ENCODE results near the gene IGF1R. TPM values are rescaled to one million over a fixed set of nuclear protein-coding genes. Genes with fewer than 3 reads are reported as not detected.

Gene IGF1R
- total RNA-seq, 2 donors from 2014 or later, result 115 to 119 TPM

DNA sequence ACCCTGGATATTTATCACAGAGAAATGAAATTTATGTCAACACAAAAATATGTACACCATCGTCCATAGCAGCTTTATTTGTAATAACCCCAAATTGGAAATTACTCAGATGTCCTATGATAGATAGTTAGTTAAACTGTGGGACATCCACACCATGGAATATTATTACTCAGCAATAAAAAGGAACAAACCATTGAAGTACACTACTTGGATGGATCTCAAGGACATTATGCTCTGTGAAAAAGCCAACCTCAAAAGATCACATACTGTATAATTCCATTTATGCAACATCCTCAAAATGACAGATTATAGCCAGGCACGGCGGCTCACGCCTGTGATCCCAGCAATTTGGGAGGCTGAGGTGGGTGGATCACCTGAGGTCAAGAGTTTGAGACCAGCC is 246.0 kb downstream of the IGF1R start:
- Histone ChIP-seq H3K9ac (ENCODE audit: extremely low read depth, low read length, poor library complexity, severe bottlenecking) (no peak overlapping the region), H3K9me3 (ENCODE audit: control insufficient read depth, low read length) (peaks cover 4% of the 10 kb centered on the region), H3K27ac (ENCODE audit: low read depth, low read length) (no peak overlapping the region), H3K27me3 (ENCODE audit: control insufficient read depth, insufficient read depth, low read length, poor library complexity, severe bottlenecking) (no peaks in the 10 kb centered on the region), H3K4me3 (ENCODE audit: low read length) (no peak overlapping the region), H3K4me1 (ENCODE audit: control insufficient read depth, insufficient read depth, low read length) (no peaks in the 10 kb centered on the region), H3K36me3 (ENCODE audit: control insufficient read depth, insufficient read depth, low read length) (peaks cover 64% of the 10 kb centered on the region)
- H3K4me1 Mint-ChIP-seq, result peaks cover 5% of the 10 kb centered on the region
- H3K27me3 Mint-ChIP-seq (ENCODE audit: insufficient read depth), result no peaks in the 10 kb centered on the region
- H3K27ac Mint-ChIP-seq, result no peak overlapping the region
- DNase-seq, result no peak
- TF ChIP-seq, protein P1, sequence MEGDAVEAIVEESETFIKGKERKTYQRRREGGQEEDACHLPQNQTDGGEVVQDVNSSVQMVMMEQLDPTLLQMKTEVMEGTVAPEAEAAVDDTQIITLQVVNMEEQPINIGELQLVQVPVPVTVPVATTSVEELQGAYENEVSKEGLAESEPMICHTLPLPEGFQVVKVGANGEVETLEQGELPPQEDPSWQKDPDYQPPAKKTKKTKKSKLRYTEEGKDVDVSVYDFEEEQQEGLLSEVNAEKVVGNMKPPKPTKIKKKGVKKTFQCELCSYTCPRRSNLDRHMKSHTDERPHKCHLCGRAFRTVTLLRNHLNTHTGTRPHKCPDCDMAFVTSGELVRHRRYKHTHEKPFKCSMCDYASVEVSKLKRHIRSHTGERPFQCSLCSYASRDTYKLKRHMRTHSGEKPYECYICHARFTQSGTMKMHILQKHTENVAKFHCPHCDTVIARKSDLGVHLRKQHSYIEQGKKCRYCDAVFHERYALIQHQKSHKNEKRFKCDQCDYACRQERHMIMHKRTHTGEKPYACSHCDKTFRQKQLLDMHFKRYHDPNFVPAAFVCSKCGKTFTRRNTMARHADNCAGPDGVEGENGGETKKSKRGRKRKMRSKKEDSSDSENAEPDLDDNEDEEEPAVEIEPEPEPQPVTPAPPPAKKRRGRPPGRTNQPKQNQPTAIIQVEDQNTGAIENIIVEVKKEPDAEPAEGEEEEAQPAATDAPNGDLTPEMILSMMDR (conservative IDR thresholded peaks at IDR 0.05), result no peak
- no peak overlapping the region for H3K4me3 Mint-ChIP-seq
- peaks cover 46% of the 10 kb centered on the region for H3K36me3 Mint-ChIP-seq (ENCODE audit: low read depth)
- 89 to 99% methylated on average over 3 to 4 of the region's 4 CpGs for WGBS, 2 experiments (ENCODE audit: insufficient coverage in 1 of 2, insufficient read length in 1 of 2)
- no peaks in the 10 kb centered on the region for H3K9me3 Mint-ChIP-seq

DNA sequence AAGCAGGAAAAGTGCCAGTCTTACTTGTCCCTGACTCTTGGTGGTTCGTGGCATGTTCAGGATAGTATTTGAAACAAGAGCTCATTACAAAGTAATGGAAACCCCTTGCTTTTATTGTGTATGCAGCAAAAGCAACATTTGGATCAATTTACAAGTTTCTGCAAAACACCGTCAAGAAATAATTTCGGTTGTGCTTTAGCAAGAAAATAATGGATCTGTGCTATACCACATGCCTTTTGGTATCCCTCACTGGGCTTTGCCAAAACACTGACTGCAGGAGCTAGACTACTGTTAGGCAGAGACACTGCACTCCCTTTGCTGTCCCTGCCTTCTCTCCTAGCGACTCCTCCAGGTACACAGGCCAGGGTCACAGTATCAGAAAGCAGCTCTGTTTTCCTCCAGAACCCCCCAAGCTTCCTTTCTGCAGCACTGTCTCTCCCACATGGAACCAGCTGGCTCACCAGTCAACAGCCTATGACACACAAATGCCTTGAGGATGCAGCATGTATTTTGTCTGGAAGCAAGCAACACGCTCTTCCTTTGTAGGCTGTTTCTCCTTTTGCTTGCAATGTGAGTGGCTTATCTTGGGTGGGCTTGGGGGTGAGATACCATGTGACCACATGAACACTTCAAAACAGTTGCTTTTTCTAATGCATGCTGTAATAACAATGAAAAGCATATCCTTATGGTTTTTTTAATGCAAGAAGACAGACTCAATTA is 247.8 kb downstream of the IGF1R start:
- no peak overlapping the region for H3K4me3 ChIP-seq (ENCODE audit: low read length)
- no peak overlapping the region for H3K4me3 Mint-ChIP-seq
- TF ChIP-seq, protein P1 (conservative IDR thresholded peaks at IDR 0.05), result no peak
- H3K27ac ChIP-seq (ENCODE audit: low read depth, low read length), result peak overlapping the region; percentile 76
- DNase-seq, result no peak
- peaks cover 20% of the 10 kb centered on the region for H3K4me1 Mint-ChIP-seq
- H3K27ac Mint-ChIP-seq, result peak overlapping the region; percentile 45
- H3K27me3 ChIP-seq (ENCODE audit: control insufficient read depth, insufficient read depth, low read length, poor library complexity, severe bottlenecking), result no peaks in the 10 kb centered on the region
- H3K9me3 Mint-ChIP-seq, result no peaks in the 10 kb centered on the region
- 91 to 96% methylated on average over 4 of the region's 5 CpGs for WGBS, 2 experiments (ENCODE audit: insufficient coverage in 1 of 2, insufficient read length in 1 of 2)
- peaks cover 4% of the 10 kb centered on the region for H3K9me3 ChIP-seq (ENCODE audit: control insufficient read depth, low read length)
- peaks cover 51% of the 10 kb centered on the region for H3K36me3 Mint-ChIP-seq (ENCODE audit: low read depth)
- H3K4me1 ChIP-seq (ENCODE audit: control insufficient read depth, insufficient read depth, low read length), result peaks cover 3% of the 10 kb centered on the region
- H3K27me3 Mint-ChIP-seq (ENCODE audit: insufficient read depth), result no peaks in the 10 kb centered on the region
- H3K36me3 ChIP-seq (ENCODE audit: control insufficient read depth, insufficient read depth, low read length), result peaks cover 69% of the 10 kb centered on the region
- no peak overlapping the region for H3K9ac ChIP-seq (ENCODE audit: extremely low read depth, low read length, poor library complexity, severe bottlenecking)

DNA sequence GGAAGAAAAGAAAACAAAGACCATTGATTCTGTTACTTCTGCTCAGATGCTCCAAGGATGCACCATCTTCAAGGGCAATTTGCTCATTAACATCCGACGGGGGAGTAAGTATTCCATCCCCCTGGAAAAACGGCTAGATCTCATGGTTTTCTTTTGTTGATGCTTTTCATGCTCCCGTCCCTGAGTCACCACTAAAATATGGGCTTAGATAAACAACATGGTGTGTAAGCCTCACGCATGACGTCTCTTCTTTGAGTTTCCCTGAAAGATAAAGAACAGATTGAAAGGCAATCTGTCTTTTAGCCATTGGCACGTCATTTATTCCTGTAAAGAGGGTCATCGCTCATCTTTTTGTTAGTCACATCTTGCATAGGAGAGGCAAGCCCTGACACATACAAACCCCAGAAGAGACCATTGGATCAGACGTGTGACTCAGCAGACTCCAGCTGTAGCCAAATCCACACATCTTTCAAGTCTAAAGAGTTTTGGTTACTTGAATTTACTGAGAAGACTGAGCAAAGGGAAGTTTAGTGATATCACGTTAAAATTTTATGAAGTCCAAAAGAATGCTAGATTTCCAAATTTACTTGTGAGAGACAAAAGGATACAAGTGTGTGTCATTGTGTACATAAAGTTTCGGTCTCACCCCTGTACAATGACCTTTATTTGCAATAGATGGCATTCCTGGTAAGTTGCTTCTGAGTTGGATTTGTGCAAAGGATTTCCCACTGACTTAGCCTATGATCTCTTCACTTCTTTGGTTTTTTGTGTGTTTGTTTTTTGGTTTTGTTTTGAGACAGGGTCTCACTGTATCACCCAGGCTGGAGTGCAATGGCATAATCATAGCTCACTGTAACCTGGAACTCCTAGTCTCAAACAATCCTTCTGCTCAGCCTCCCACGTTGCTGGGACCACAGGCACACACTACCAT is 248.7 kb downstream of the IGF1R start:
- Mint-ChIP-seq H3K9me3 (no peaks in the 10 kb centered on the region), H3K4me3 (no peak overlapping the region), H3K36me3 (ENCODE audit: low read depth) (peaks cover 51% of the 10 kb centered on the region), H3K4me1 (peaks cover 20% of the 10 kb centered on the region), H3K27me3 (ENCODE audit: insufficient read depth) (no peaks in the 10 kb centered on the region), H3K27ac (peak overlapping the region; percentile 49)
- Histone ChIP-seq H3K27ac (ENCODE audit: low read depth, low read length) (peak overlapping the region; percentile 76), H3K27me3 (ENCODE audit: control insufficient read depth, insufficient read depth, low read length, poor library complexity, severe bottlenecking) (no peaks in the 10 kb centered on the region), H3K4me3 (ENCODE audit: low read length) (no peak overlapping the region), H3K9ac (ENCODE audit: extremely low read depth, low read length, poor library complexity, severe bottlenecking) (no peak overlapping the region), H3K4me1 (ENCODE audit: control insufficient read depth, insufficient read depth, low read length) (peaks cover 3% of the 10 kb centered on the region), H3K36me3 (ENCODE audit: control insufficient read depth, insufficient read depth, low read length) (peaks cover 64% of the 10 kb centered on the region), H3K9me3 (ENCODE audit: control insufficient read depth, low read length) (peaks cover 4% of the 10 kb centered on the region)
- WGBS, 2 experiments (ENCODE audit: insufficient coverage in 1 of 2, insufficient read length in 1 of 2), result 63 to 87% methylated on average over 10 to 12 of the region's 12 CpGs
- TF ChIP-seq, protein P1 (conservative IDR thresholded peaks at IDR 0.05), result no peak
- no peak for DNase-seq
